GM19324 (cell line): ENCODE results near the gene PWWP2B.
"Not testable (repeated sequence)": the region's sequence is repeated elsewhere in the genome, so short reads cannot be mapped to it uniquely, and the experiment has no call there.

ENCODE experiments used
- ATAC-seq: cut with Tn5 transposase; IDR thresholded peaks from one replicate; pipeline ENCODE4 v1.9.1; 2021; ENCODE audit warnings: mild to moderate bottlenecking, moderate library complexity; ENCODE audit not compliant: unreplicated experiment, low FRiP score

PWWP2B gene

GRCh38 chr10:132397036-132397541 is at the start of gene PWWP2B:
Gene PWWP2B (plus strand): TSS chr10:132397200. CDS start chr10:132397227, 27 bp downstream.
- ATAC-seq: peak; percentile 63

GRCh38 chr10:132347211-132347930 is 49.6 kb upstream of the PWWP2B start:
- no peak for ATAC-seq

GRCh38 chr10:132347931-132348267 is 49.1 kb upstream of the PWWP2B start:
- ATAC-seq: no peak

- ATAC-seq: no peak
Measured at GRCh38 chr10:132349766-132350165, 47.2 kb upstream of the PWWP2B start.

GRCh38 chr10:132350391-132350790 is 46.6 kb upstream of the PWWP2B start:
- no peak for ATAC-seq

GRCh38 chr10:132350946-132351345 is 46.1 kb upstream of the PWWP2B start:
- no peak for ATAC-seq

- ATAC-seq: no peak
Measured at GRCh38 chr10:132351611-132352010, 45.4 kb upstream of the PWWP2B start.

- not testable (repeated sequence) for ATAC-seq
Measured at GRCh38 chr10:132352462-132353308, 44.3 kb upstream of the PWWP2B start.

- no peak for ATAC-seq
Measured at GRCh38 chr10:132353456-132354355, 43.3 kb upstream of the PWWP2B start.

GRCh38 chr10:132354356-132355094 is 42.5 kb upstream of the PWWP2B start:
- no peak for ATAC-seq

- ATAC-seq: no peak
Measured at GRCh38 chr10:132355297-132355696, 41.7 kb upstream of the PWWP2B start.

GRCh38 chr10:132355754-132356153 is 41.2 kb upstream of the PWWP2B start:
- no peak for ATAC-seq

- ATAC-seq: no peak
Measured at GRCh38 chr10:132356621-132357195, 40.3 kb upstream of the PWWP2B start.

- ATAC-seq: no peak
Measured at GRCh38 chr10:132357286-132358058, 39.5 kb upstream of the PWWP2B start.

- ATAC-seq: no peak
Measured at GRCh38 chr10:132359305-132360040, 37.5 kb upstream of the PWWP2B start.

GRCh38 chr10:132360766-132361447 is 36.1 kb upstream of the PWWP2B start:
- ATAC-seq: no peak

GRCh38 chr10:132361581-132362101 is 35.4 kb upstream of the PWWP2B start:
- ATAC-seq: no peak
